Cerebellar nuclear complex (tissue), 1 donor: ENCODE measurements around the gene USP10.

Experiments used
- DNase-seq, 2 experiments: peaks; one replicate each; lab custom pipeline; 2025; lab: John Stamatoyannopoulos, UW

Gene USP10

GRCh38 chr16:84750575-84750974, 50.8 kb downstream of the USP10 start:
- no peak for DNase-seq

- DNase-seq, result no peak
Observed at GRCh38 chr16:84751241-84751640, 51.4 kb downstream of the USP10 start.

GRCh38 chr16:84751947-84752346, 52.1 kb downstream of the USP10 start:
- DNase-seq, result no peak

- no peak for DNase-seq
Observed at GRCh38 chr16:84752600-84752999, 52.8 kb downstream of the USP10 start.

- no peak for DNase-seq
Observed at GRCh38 chr16:84753412-84754326, 53.9 kb downstream of the USP10 start.

- DNase-seq, result peak; percentile 26 to 46
Observed at GRCh38 chr16:84754353-84754856, 54.6 kb downstream of the USP10 start.

GRCh38 chr16:84754956-84755672, 55.3 kb downstream of the USP10 start:
- DNase-seq, result no peak

GRCh38 chr16:84756830-84757229, 57.0 kb downstream of the USP10 start:
- DNase-seq, result no peak

- no peak for DNase-seq
Observed at GRCh38 chr16:84758627-84759026, 58.8 kb downstream of the USP10 start.

- no peak for DNase-seq
Observed at GRCh38 chr16:84759061-84759460, 59.3 kb downstream of the USP10 start.

- DNase-seq, result no peak
Observed at GRCh38 chr16:84759906-84760305, 60.1 kb downstream of the USP10 start.

GRCh38 chr16:84761448-84762368, 61.9 kb downstream of the USP10 start:
- no peak for DNase-seq

- DNase-seq, result no peak
Observed at GRCh38 chr16:84763164-84763563, 63.4 kb downstream of the USP10 start.

GRCh38 chr16:84763629-84764028, 63.8 kb downstream of the USP10 start:
- no peak for DNase-seq

GRCh38 chr16:84764970-84765369, 65.2 kb downstream of the USP10 start:
- DNase-seq, result no peak

GRCh38 chr16:84765616-84766580, 66.1 kb downstream of the USP10 start:
- no peak for DNase-seq

GRCh38 chr16:84766978-84767773, 67.4 kb downstream of the USP10 start:
- no peak for DNase-seq

GRCh38 chr16:84768061-84768807, 68.4 kb downstream of the USP10 start:
- DNase-seq, result no peak

- DNase-seq, result no peak
Observed at GRCh38 chr16:84768808-84769197, 69.0 kb downstream of the USP10 start.
